DND-41 (cell line): ENCODE measurements around the gene TIPRL.
A peak's percentile ranks its signal among the peaks of the same experiment; 100 is the strongest.

Experiments used
- ATAC-seq: fragments of 200-7000 bp; cut with Tn5 transposase; 3 replicates; pipeline ENCODE4 v1.9.1; 2021; ENCODE audit warnings: low read depth; ENCODE audit not compliant: insufficient read depth
- DNase-seq: peaks from one replicate; pipeline ENCODE4 v3.0.0-alpha.2; 2020
- H2AFZ ChIP-seq: 2 replicates; pipeline ENCODE4 v1.6.0; 2012; ENCODE audit warnings: low read depth, low read length
- H3K27ac ChIP-seq: 2 replicates; pipeline ENCODE4 v1.5.1; 2012; ENCODE audit warnings: low read length, inconsistent platforms
- H3K27me3 ChIP-seq: fragments of 200-600 bp; sonication (generic); 2 replicates; pipeline ENCODE4 v1.6.0; 2012; ENCODE audit warnings: low read length, mild to moderate bottlenecking, inconsistent platforms; ENCODE audit not compliant: insufficient read depth, poor library complexity
- H3K36me3 ChIP-seq: 2 replicates; pipeline ENCODE4 v1.5.1; 2012; ENCODE audit warnings: low read length, inconsistent platforms; ENCODE audit not compliant: insufficient read depth
- H3K4me1 ChIP-seq: 2 replicates; pipeline ENCODE4 v1.5.1; 2012; ENCODE audit warnings: mild to moderate bottlenecking, low read length; ENCODE audit not compliant: insufficient read depth
- H3K4me2 ChIP-seq: 2 replicates; pipeline ENCODE4 v1.6.0; 2012; ENCODE audit warnings: mild to moderate bottlenecking, moderate library complexity, low read length, inconsistent platforms; ENCODE audit not compliant: insufficient read depth
- H3K4me3 ChIP-seq, 2 experiments: fragments of 200-600 bp in 1 of 2; shearing (Covaris generic) in 1 of 2; 2 replicates each; pipeline ENCODE4 v1.5.1; 2012 to 2016; ENCODE audit warnings: inconsistent platforms in 2 of 2, low read length in 2 of 2, mild to moderate bottlenecking in 2 of 2, low read depth in 1 of 2, moderate library complexity in 1 of 2
- H3K79me2 ChIP-seq: 2 replicates; pipeline ENCODE4 v1.6.0; 2012; ENCODE audit warnings: low read length, inconsistent platforms; ENCODE audit not compliant: insufficient read depth
- H3K9ac ChIP-seq: 2 replicates; pipeline ENCODE4 v1.6.0; 2012; ENCODE audit warnings: low read depth, mild to moderate bottlenecking, inconsistent platforms, low read length, moderate library complexity
- H3K9me3 ChIP-seq: 2 replicates; pipeline ENCODE4 v1.5.1; 2012; ENCODE audit warnings: low read length, moderate library complexity, mild to moderate bottlenecking, inconsistent platforms; ENCODE audit not compliant: insufficient read depth, severe bottlenecking
- H4K20me1 ChIP-seq: 2 replicates; pipeline ENCODE4 v1.6.0; 2012; ENCODE audit warnings: low read length; ENCODE audit not compliant: insufficient read depth
- EZH2 ChIP-seq: IDR thresholded peaks from 3 replicates; pipeline ENCODE4 v1.6.1; 2012; ENCODE audit warnings: borderline replicate concordance, low read depth, mild to moderate bottlenecking, moderate library complexity, low read length, inconsistent platforms; ENCODE audit not compliant: severe bottlenecking
- TF ChIP-seq, protein P1 (sequence below): IDR thresholded peaks from 2 replicates; pipeline ENCODE4 v1.5.1; 2012; ENCODE audit warnings: borderline replicate concordance, low read length, moderate library complexity, mild to moderate bottlenecking; ENCODE audit not compliant: poor library complexity, severe bottlenecking; ENCODE audit errors: extremely low read depth

The TIPRL gene

DNA sequence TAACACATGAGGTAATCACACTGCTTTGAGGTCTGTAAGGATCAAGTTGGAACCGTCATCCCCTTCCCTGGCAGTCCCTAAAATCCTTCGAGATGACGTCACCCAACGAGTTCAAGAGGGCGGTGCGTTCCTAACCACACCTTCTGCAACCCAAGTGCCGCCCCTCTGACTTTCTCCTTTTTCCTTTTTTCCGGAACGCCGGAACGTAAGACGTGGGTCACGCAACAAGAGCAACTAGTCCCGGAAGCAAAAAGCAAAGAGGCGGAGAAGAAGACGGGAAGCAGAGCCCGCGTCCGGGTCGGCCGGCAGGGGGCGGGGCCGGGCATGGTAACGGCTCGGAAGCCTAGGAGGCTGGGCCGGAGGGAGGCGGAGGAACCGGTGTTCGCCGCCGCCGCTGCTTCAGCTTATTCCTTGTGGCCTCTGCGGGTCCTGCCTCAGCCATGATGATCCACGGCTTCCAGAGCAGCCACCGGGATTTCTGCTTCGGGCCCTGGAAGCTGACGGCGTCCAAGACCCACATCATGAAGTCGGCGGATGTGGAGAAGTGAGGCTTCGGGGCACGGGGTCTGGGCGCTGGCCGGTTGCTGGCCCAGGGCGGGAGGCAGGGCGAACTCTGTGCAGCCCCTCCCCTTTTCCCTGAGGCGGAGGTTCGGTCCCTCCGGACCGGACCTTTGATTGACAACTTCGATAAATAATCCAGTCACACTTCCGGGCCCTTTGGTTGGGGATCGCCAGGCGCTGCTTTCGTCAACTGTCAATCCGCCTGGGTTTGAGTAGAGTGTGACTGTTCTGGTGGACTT is at the start of gene TIPRL:
TIPRL (plus strand) TSS at position 325 of the 800 bp plus-strand sequence; CDS start at position 441, 116 bp downstream.
- peaks cover 28% of the 10 kb centered on the region for H3K4me1 ChIP-seq
- H3K79me2 ChIP-seq: peaks cover 49% of the 10 kb centered on the region
- H3K9me3 ChIP-seq: no peaks in the 10 kb centered on the region
- H3K27me3 ChIP-seq: no peaks in the 10 kb centered on the region
- peaks cover 3% of the 10 kb centered on the region for H3K36me3 ChIP-seq
- peak; percentile 95 for DNase-seq
- H2AFZ ChIP-seq: peak within 1 kb of the TSS; percentile 79
- H4K20me1 ChIP-seq: no peaks in the 10 kb centered on the region; the same call in 1 of the 2 replicates
- peak within 1 kb of the TSS; percentile 76 for H3K4me2 ChIP-seq
- peak within 1 kb of the TSS; percentile 59 to 67 for H3K4me3 ChIP-seq
- peak; percentile 96 for ATAC-seq
- peak within 1 kb of the TSS; percentile 85 for H3K27ac ChIP-seq
- H3K9ac ChIP-seq: peak within 1 kb of the TSS; percentile 78
- TF ChIP-seq EZH2: no peak
- TF ChIP-seq, protein P1, sequence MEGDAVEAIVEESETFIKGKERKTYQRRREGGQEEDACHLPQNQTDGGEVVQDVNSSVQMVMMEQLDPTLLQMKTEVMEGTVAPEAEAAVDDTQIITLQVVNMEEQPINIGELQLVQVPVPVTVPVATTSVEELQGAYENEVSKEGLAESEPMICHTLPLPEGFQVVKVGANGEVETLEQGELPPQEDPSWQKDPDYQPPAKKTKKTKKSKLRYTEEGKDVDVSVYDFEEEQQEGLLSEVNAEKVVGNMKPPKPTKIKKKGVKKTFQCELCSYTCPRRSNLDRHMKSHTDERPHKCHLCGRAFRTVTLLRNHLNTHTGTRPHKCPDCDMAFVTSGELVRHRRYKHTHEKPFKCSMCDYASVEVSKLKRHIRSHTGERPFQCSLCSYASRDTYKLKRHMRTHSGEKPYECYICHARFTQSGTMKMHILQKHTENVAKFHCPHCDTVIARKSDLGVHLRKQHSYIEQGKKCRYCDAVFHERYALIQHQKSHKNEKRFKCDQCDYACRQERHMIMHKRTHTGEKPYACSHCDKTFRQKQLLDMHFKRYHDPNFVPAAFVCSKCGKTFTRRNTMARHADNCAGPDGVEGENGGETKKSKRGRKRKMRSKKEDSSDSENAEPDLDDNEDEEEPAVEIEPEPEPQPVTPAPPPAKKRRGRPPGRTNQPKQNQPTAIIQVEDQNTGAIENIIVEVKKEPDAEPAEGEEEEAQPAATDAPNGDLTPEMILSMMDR: peak; percentile 60

DNA sequence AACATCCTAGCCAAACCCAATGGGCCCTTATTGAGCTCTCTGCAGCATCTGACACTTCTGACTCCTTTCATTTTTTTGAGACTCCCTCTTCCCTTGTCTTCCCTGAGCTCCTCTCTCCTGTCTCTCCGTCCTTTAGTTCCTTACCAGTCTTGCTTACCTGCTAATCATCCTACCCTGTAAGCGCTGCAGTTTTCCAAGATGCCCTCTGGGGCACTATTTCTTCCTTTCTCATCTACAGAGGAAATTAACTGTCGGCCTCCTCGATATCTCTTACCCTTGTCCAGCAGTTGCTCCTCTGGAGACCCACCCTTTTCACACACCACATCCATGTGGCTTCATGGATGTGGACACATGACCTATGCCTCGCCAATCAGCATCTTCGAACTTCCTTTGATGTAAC is 48.8 kb upstream of the TIPRL start:
- no peak for TF ChIP-seq EZH2
- TF ChIP-seq, protein P1: no peak
- Histone ChIP-seq H3K4me2 (no peak overlapping the region), H3K27me3 (no peaks in the 10 kb centered on the region), H3K36me3 (peaks cover 8% of the 10 kb centered on the region; the same call in 1 of the 2 replicates), H3K79me2 (no peaks in the 10 kb centered on the region), H3K9ac (no peak overlapping the region), H3K4me3 (no peak overlapping the region), H4K20me1 (no peaks in the 10 kb centered on the region), H3K27ac (no peak overlapping the region), H3K9me3 (no peaks in the 10 kb centered on the region), H3K4me1 (peaks cover 5% of the 10 kb centered on the region), H2AFZ (no peak overlapping the region)
- DNase-seq (no peak), ATAC-seq (no peak)

DNA sequence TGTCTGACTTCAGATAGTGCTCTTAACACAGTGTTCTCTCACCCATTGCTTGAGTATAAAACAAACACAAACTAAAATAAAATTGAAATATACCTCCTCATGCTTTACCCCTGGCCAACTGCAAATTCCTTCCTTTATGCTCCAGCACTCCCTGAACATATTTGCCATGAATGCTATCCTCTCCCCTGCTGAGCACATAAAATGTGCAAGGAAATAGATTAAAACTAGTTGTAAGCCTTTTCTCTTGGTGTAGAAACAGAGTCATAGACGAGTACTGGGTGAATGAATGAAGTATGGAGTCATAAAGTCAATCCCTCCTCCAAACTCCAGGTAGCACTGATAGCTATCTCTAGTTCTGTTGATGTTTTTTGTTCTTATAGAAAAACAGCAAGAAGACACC is 44.6 kb upstream of the TIPRL start:
- no peak overlapping the region for H3K27ac ChIP-seq
- TF ChIP-seq EZH2: no peak
- TF ChIP-seq, protein P1: no peak
- H3K9ac ChIP-seq: no peak overlapping the region
- ATAC-seq: no peak
- no peaks in the 10 kb centered on the region for H3K79me2 ChIP-seq
- peaks cover 27% of the 10 kb centered on the region for H3K4me1 ChIP-seq
- H3K27me3 ChIP-seq: no peaks in the 10 kb centered on the region
- H3K4me3 ChIP-seq: no peak overlapping the region
- DNase-seq: no peak
- no peaks in the 10 kb centered on the region for H4K20me1 ChIP-seq
- no peaks in the 10 kb centered on the region for H3K36me3 ChIP-seq
- H2AFZ ChIP-seq: no peak overlapping the region
- H3K9me3 ChIP-seq: no peaks in the 10 kb centered on the region
- peak overlapping the region; percentile 97; the same call in 1 of the 2 replicates for H3K4me2 ChIP-seq
